ENCODE measurements around the gene GHR.

DNA sequence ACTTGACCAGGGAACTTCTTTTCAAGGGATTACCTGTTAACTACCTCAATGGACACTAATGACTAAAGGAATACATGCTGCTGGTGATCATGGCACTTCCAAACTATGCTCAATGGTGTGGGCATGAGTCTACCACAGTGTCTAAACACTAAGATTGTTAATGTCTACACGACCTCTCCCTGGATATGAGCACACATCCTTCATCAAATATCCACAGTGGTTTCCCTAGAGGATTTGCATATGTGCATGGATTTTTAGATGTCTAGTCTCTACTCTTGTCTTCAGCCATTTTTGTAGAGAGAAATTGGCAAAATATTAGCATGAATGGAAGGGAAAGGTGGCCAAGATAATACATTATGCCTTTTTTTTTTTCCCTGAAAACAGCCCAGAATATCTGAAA lies 220.1 kb downstream of the GHR start:
- TF ChIP-seq REST (IDR thresholded peaks at IDR 0.05; ENCODE audit: low read depth), result no peak
- TF ChIP-seq YY1 (IDR thresholded peaks at IDR 0.05; ENCODE audit: low read depth), result no peak
- TF ChIP-seq, protein P1, sequence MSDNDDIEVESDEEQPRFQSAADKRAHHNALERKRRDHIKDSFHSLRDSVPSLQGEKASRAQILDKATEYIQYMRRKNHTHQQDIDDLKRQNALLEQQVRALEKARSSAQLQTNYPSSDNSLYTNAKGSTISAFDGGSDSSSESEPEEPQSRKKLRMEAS (IDR thresholded peaks at IDR 0.05), result no peak
- TF ChIP-seq TAF1 (IDR thresholded peaks at IDR 0.05; ENCODE audit: low read depth), result no peak
- TF ChIP-seq EGR1 (IDR thresholded peaks at IDR 0.05), result no peak
- TF ChIP-seq NFIC (IDR thresholded peaks at IDR 0.05), result no peak
- no peak for TF ChIP-seq CREB1 (IDR thresholded peaks at IDR 0.05; ENCODE audit: low read depth)
- TF ChIP-seq EP300 (IDR thresholded peaks at IDR 0.05; ENCODE audit: borderline replicate concordance), result no peak
- TF ChIP-seq CEBPB (IDR thresholded peaks at IDR 0.05), result no peak
